ENCODE data around the gene OR51B5.

DNA sequence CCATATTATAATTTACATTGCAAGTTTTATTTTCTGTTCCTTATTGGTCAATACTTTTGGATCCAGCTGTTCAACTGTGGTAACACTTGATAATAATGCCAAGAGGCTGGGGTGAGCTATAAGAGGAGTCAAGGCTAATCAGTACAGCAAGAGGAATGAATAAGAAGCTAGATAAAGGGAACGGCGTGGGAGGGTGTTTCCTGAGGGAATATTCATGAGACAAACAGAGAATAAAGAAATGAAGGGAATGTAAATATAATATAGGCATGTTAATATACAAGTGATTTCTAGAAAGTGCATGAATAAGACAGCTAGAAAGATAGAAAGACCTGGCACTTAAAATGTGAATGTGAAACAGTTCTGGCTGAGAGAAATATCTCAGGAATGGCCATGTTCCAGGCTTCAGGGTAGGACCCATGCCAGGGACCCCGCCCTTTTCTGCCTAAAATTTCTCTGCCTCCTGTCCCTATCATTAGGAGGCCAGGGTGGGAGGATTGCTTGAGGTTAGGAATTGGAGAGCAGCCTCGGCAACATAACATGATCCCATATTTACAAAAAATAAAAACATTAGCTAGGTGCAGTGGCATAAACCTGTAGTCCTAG, 45.5 kb downstream of the OR51B5 start:
- TF ChIP-seq, protein P1, sequence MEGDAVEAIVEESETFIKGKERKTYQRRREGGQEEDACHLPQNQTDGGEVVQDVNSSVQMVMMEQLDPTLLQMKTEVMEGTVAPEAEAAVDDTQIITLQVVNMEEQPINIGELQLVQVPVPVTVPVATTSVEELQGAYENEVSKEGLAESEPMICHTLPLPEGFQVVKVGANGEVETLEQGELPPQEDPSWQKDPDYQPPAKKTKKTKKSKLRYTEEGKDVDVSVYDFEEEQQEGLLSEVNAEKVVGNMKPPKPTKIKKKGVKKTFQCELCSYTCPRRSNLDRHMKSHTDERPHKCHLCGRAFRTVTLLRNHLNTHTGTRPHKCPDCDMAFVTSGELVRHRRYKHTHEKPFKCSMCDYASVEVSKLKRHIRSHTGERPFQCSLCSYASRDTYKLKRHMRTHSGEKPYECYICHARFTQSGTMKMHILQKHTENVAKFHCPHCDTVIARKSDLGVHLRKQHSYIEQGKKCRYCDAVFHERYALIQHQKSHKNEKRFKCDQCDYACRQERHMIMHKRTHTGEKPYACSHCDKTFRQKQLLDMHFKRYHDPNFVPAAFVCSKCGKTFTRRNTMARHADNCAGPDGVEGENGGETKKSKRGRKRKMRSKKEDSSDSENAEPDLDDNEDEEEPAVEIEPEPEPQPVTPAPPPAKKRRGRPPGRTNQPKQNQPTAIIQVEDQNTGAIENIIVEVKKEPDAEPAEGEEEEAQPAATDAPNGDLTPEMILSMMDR (IDR thresholded peaks at IDR 0.05; ENCODE audit: insufficient read depth, low read depth, low read length), result no peak
- TF ChIP-seq EZH2 (IDR thresholded peaks at IDR 0.05; ENCODE audit: insufficient read depth, low read length), result no peak

Data from astrocyte (in vitro differentiated cells and primary cell).